SK-N-MC (cell line): ENCODE results near the gene SSH3.

Experiments
- DNase-seq: peaks from one replicate; pipeline ENCODE4 v3.0.0-alpha.2; 2011; ENCODE audit warnings: low read depth, low spot score
- H3K27ac ChIP-seq: fragments of 200-600 bp; sonication (generic); 2 replicates; pipeline ENCODE4 v1.5.1; 2016; ENCODE audit warnings: mixed run types
- H3K36me3 ChIP-seq: fragments of 200-600 bp; sonication (generic); 2 replicates; pipeline ENCODE4 v1.6.1; 2017; ENCODE audit warnings: antibody characterized with exemption, low read length, mixed read lengths; ENCODE audit not compliant: insufficient read depth
- H3K4me3 ChIP-seq: fragments of 200-600 bp; sonication (generic); 2 replicates; pipeline ENCODE4 v1.5.1; 2016
- H3K9ac ChIP-seq: fragments of 200-600 bp; sonication (generic); 2 replicates; pipeline ENCODE4 v1.8.0; 2017; ENCODE audit warnings: mixed run types, mixed read lengths; ENCODE audit not compliant: insufficient read length
- H3K9me3 ChIP-seq: fragments of 200-600 bp; sonication (generic); 2 replicates; pipeline ENCODE4 v1.6.1; 2017; ENCODE audit warnings: low read depth, mild to moderate bottlenecking, antibody characterized with exemption, low read length, moderate library complexity, mixed read lengths
- EZH2 ChIP-seq: fragments of 200-600 bp; sonication (generic); IDR thresholded peaks from one replicate; pipeline ENCODE4 v1.6.1; 2017; ENCODE audit warnings: antibody characterized with exemption
- FOXP2 ChIP-seq: optimal IDR thresholded peaks from 2 replicates; pipeline ENCODE3; 2011; ENCODE audit warnings: mild to moderate bottlenecking, moderate library complexity; ENCODE audit not compliant: insufficient read depth; ENCODE audit errors: extremely low read length, control extremely low read depth
- POLR2AphosphoS5 ChIP-seq: IDR thresholded peaks from 2 replicates; pipeline ENCODE4 v1.6.1; 2012; ENCODE audit warnings: mild to moderate bottlenecking, low read depth, low read length, borderline replicate concordance

SSH3 gene

GRCh38 chr11:67266449-67267187 is 36.7 kb upstream of the SSH3 start, which contains the start of gene GRK2:
TSS of gene GRK2 (plus strand) at chr11:67266473. CDS start at chr11:67266700, 227 bp downstream.
- H3K36me3 ChIP-seq = peaks cover 5% of the 10 kb centered on the region; the same call in 1 of the 2 replicates
- no peaks in the 10 kb centered on the region for H3K9me3 ChIP-seq
- peak within 1 kb of the TSS; percentile 89 for H3K4me3 ChIP-seq
- peak within 1 kb of the TSS; percentile 88 for H3K9ac ChIP-seq
- TF ChIP-seq EZH2 = no peak
- no peak for TF ChIP-seq FOXP2
- TF ChIP-seq POLR2AphosphoS5 = no peak
- no peak within 1 kb of the TSS; the same call in 1 of the 2 replicates for H3K27ac ChIP-seq
- DNase-seq = no peak

- peaks cover 5% of the 10 kb centered on the region; the same call in 1 of the 2 replicates for H3K36me3 ChIP-seq
- peak overlapping the region; percentile 89 for H3K4me3 ChIP-seq
- TF ChIP-seq FOXP2 (no peak), EZH2 (no peak), POLR2AphosphoS5 (no peak)
- peak overlapping the region; percentile 50 for H3K27ac ChIP-seq
- H3K9ac ChIP-seq = peak overlapping the region; percentile 88
- H3K9me3 ChIP-seq = no peaks in the 10 kb centered on the region
- no peak for DNase-seq
These were observed 35.9 kb upstream of the SSH3 start for GRCh38 chr11:67267188-67268080.

GRCh38 chr11:67268081-67268961 is 35.0 kb upstream of the SSH3 start:
- Histone ChIP-seq H3K9ac (peak overlapping the region; percentile 88), H3K9me3 (no peaks in the 10 kb centered on the region), H3K36me3 (peaks cover 5% of the 10 kb centered on the region; the same call in 1 of the 2 replicates), H3K4me3 (peak overlapping the region; percentile 89), H3K27ac (peak overlapping the region; percentile 96)
- TF ChIP-seq EZH2 (no peak), POLR2AphosphoS5 (no peak), FOXP2 (no peak)
- DNase-seq = no peak

- DNase-seq = no peak
- no peak overlapping the region for H3K4me3 ChIP-seq
- peaks cover 5% of the 10 kb centered on the region; the same call in 1 of the 2 replicates for H3K36me3 ChIP-seq
- TF ChIP-seq POLR2AphosphoS5 = no peak
- TF ChIP-seq FOXP2 = no peak
- no peak for TF ChIP-seq EZH2
- peak overlapping the region; percentile 96 for H3K27ac ChIP-seq
- no peaks in the 10 kb centered on the region for H3K9me3 ChIP-seq
- no peak overlapping the region for H3K9ac ChIP-seq
These were observed 34.4 kb upstream of the SSH3 start for GRCh38 chr11:67268962-67269268.

- peak overlapping the region; percentile 76 for H3K4me3 ChIP-seq
- peak overlapping the region; percentile 96 for H3K27ac ChIP-seq
- peaks cover 5% of the 10 kb centered on the region; the same call in 1 of the 2 replicates for H3K36me3 ChIP-seq
- peak overlapping the region; percentile 66 for H3K9ac ChIP-seq
- no peaks in the 10 kb centered on the region for H3K9me3 ChIP-seq
- DNase-seq = no peak
- no peak for TF ChIP-seq EZH2
- TF ChIP-seq POLR2AphosphoS5 = no peak
- no peak for TF ChIP-seq FOXP2
These were observed 33.7 kb upstream of the SSH3 start for GRCh38 chr11:67269401-67270255.

GRCh38 chr11:67270256-67271204 is 32.8 kb upstream of the SSH3 start:
- H3K4me3 ChIP-seq = peak overlapping the region; percentile 76
- DNase-seq = peak; percentile 58
- peak overlapping the region; percentile 66 for H3K9ac ChIP-seq
- H3K9me3 ChIP-seq = no peaks in the 10 kb centered on the region
- H3K27ac ChIP-seq = peak overlapping the region; percentile 96
- TF ChIP-seq POLR2AphosphoS5 (peak; percentile 34; the same call in 1 of the 2 replicates), EZH2 (no peak), FOXP2 (no peak)
- peaks cover 5% of the 10 kb centered on the region; the same call in 1 of the 2 replicates for H3K36me3 ChIP-seq

- no peak for DNase-seq
- Histone ChIP-seq H3K4me3 (peak overlapping the region; percentile 76), H3K9ac (peak overlapping the region; percentile 20), H3K9me3 (no peaks in the 10 kb centered on the region), H3K27ac (peak overlapping the region; percentile 96), H3K36me3 (peaks cover 5% of the 10 kb centered on the region; the same call in 1 of the 2 replicates)
- TF ChIP-seq FOXP2 = no peak
- TF ChIP-seq POLR2AphosphoS5 = no peak
- TF ChIP-seq EZH2 = no peak
These were observed 32.2 kb upstream of the SSH3 start for GRCh38 chr11:67271205-67271540.
